ENCODE measurements around the gene STK39.

STK39 gene

DNA sequence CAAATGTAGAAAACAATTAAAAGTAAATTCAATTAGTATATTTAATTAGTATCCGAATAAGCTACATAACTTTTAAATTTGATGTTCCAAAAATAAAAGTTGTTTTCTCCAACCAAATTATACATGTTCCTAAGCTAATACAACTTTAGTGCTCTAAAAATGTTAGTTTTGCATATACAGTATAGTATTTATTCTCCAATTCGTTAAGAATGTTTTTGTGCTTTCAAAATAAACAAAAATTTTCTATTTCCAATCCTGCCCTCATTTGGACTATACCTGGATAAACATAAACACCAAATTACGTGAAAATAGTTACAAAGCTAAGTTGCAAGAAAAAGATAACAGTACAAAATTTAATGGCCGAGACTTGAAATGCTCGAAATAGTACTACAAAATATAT lies 71.9 kb downstream of the STK39 start:
- Histone ChIP-seq H3K4me3 (ENCODE audit: low read depth, low read length) (no peak overlapping the region), H3K9me3 (ENCODE audit: control insufficient read depth, low read length) (no peaks in the 10 kb centered on the region), H3K27ac (no peak overlapping the region), H3K27me3 (ENCODE audit: control insufficient read depth, insufficient read depth, low read length) (no peaks in the 10 kb centered on the region), H2AFZ (no peak overlapping the region), H3K79me2 (peaks cover 5% of the 10 kb centered on the region), H3K9ac (no peak overlapping the region), H3K36me3 (ENCODE audit: control insufficient read depth, insufficient read depth, low read length) (no peaks in the 10 kb centered on the region), H3K4me1 (no peaks in the 10 kb centered on the region), H3K4me2 (ENCODE audit: low read length) (no peak overlapping the region)
- TF ChIP-seq CTCF (IDR thresholded peaks at IDR 0.05): no peak

DNA sequence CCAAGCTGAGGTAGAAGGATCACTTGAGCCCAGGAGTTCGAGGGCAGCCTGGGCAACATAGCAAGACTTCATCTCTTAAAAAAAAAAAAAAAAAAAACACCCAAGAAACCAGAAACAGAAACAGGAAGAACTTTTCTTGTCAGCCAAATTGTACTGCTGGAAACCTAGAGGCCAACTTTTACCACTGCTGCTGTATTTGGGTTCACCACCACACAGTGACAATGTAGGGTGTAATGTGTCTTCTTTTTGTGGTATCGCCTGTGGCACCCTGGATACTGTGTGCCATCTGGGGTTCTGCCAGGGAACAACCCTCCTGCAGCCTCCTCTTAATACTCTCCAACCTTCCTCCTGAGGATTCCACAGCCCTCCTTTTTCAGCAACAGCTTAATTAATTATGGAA lies 72.6 kb downstream of the STK39 start:
- no peak overlapping the region for H3K9ac ChIP-seq
- peaks cover 8% of the 10 kb centered on the region for H3K79me2 ChIP-seq
- no peak overlapping the region for H2AFZ ChIP-seq
- no peak for TF ChIP-seq CTCF (IDR thresholded peaks at IDR 0.05)
- H3K4me2 ChIP-seq (ENCODE audit: low read length): no peak overlapping the region
- no peaks in the 10 kb centered on the region for H3K9me3 ChIP-seq (ENCODE audit: control insufficient read depth, low read length)
- H3K27me3 ChIP-seq (ENCODE audit: control insufficient read depth, insufficient read depth, low read length): no peaks in the 10 kb centered on the region
- no peak overlapping the region for H3K4me3 ChIP-seq (ENCODE audit: low read depth, low read length)
- H3K36me3 ChIP-seq (ENCODE audit: control insufficient read depth, insufficient read depth, low read length): no peaks in the 10 kb centered on the region
- H3K4me1 ChIP-seq: no peaks in the 10 kb centered on the region
- H3K27ac ChIP-seq: no peak overlapping the region

DNA sequence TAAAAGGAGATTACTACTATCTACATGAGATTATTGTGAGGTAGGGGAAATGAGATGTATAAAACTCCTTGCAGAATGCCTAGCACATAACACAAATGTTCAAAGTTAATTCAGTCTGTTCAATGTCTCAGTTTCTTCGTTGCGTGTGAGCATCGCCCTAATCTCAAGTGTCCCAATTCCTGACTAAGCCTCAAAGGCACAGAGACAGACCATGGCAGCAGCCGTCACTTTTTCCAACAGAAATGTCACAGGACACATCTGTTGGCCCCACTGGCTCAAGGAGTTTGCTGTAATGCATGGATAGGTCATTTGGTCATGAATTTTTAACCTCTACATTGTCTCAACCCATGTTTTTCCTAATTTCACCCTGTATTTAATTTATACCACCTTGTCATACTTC lies 75.3 kb downstream of the STK39 start:
- Histone ChIP-seq H3K9ac (no peak overlapping the region), H3K27ac (no peak overlapping the region), H3K27me3 (ENCODE audit: control insufficient read depth, insufficient read depth, low read length) (no peaks in the 10 kb centered on the region)

GRCh38 chr2:168171059-168171762 lies 76.2 kb downstream of the STK39 start:
- Histone ChIP-seq H3K4me3 (ENCODE audit: low read depth, low read length) (no peak overlapping the region), H3K9ac (no peak overlapping the region), H3K9me3 (ENCODE audit: control insufficient read depth, low read length) (no peaks in the 10 kb centered on the region), H3K27me3 (ENCODE audit: control insufficient read depth, insufficient read depth, low read length) (no peaks in the 10 kb centered on the region), H3K79me2 (peaks cover 8% of the 10 kb centered on the region), H2AFZ (no peak overlapping the region), H3K4me1 (no peaks in the 10 kb centered on the region), H3K4me2 (ENCODE audit: low read length) (no peak overlapping the region), H3K36me3 (ENCODE audit: control insufficient read depth, insufficient read depth, low read length) (no peaks in the 10 kb centered on the region), H3K27ac (no peak overlapping the region)
- no peak for TF ChIP-seq CTCF (IDR thresholded peaks at IDR 0.05)

More for the DNA sequence above, 75.3 kb downstream of the STK39 start:
- Histone ChIP-seq H3K36me3 (ENCODE audit: control insufficient read depth, insufficient read depth, low read length) (no peaks in the 10 kb centered on the region), H3K9me3 (ENCODE audit: control insufficient read depth, low read length) (no peaks in the 10 kb centered on the region), H3K4me1 (no peaks in the 10 kb centered on the region), H3K4me2 (ENCODE audit: low read length) (no peak overlapping the region), H3K79me2 (peaks cover 8% of the 10 kb centered on the region), H3K4me3 (ENCODE audit: low read depth, low read length) (no peak overlapping the region), H2AFZ (no peak overlapping the region)
- TF ChIP-seq CTCF (IDR thresholded peaks at IDR 0.05): no peak

All from parathyroid adenoma (tissue), 2 donors.